Epidermal melanocyte (primary cell): ENCODE results near the gene DAGLA.

Experiments
- DNase-seq: peaks from one replicate; pipeline ENCODE4 v3.0.0; 2011; ENCODE audit warnings: low spot score; ENCODE audit not compliant: insufficient read length

DAGLA gene

GRCh38 chr11:61745781-61746441 is 65.7 kb downstream of the DAGLA start:
- DNase-seq, result no peak

- DNase-seq, result no peak
Measured at GRCh38 chr11:61746442-61747191, 66.4 kb downstream of the DAGLA start.

- DNase-seq, result peak; percentile 58
Measured at GRCh38 chr11:61747192-61747966, 67.2 kb downstream of the DAGLA start.

GRCh38 chr11:61747967-61748285 is 67.7 kb downstream of the DAGLA start:
- DNase-seq, result no peak

GRCh38 chr11:61749591-61750217 is 69.5 kb downstream of the DAGLA start:
- peak; percentile 64 for DNase-seq

- no peak for DNase-seq
Measured at GRCh38 chr11:61750631-61751273, 70.6 kb downstream of the DAGLA start.

- DNase-seq, result no peak
Measured at GRCh38 chr11:61751384-61751783, 71.2 kb downstream of the DAGLA start.

GRCh38 chr11:61752117-61752924 is 72.1 kb downstream of the DAGLA start, which contains the start of gene MYRF:
TSS of gene MYRF (plus strand) at chr11:61752636. CDS start at chr11:61752745, 109 bp downstream.
- DNase-seq, result peak; percentile 48

- DNase-seq, result no peak
Measured at GRCh38 chr11:61752925-61753521, 72.8 kb downstream of the DAGLA start.

- DNase-seq, result no peak
Measured at GRCh38 chr11:61753672-61754071, 73.5 kb downstream of the DAGLA start.

GRCh38 chr11:61754534-61755482 is 74.6 kb downstream of the DAGLA start:
- no peak for DNase-seq

GRCh38 chr11:61756147-61756451 is 75.9 kb downstream of the DAGLA start:
- no peak for DNase-seq

GRCh38 chr11:61756452-61757212 is 76.4 kb downstream of the DAGLA start:
- DNase-seq, result no peak

- no peak for DNase-seq
Measured at GRCh38 chr11:61757213-61757862, 77.1 kb downstream of the DAGLA start.

GRCh38 chr11:61760946-61761345 is 80.8 kb downstream of the DAGLA start:
- DNase-seq, result no peak

- no peak for DNase-seq
Measured at GRCh38 chr11:61761440-61762222, 81.4 kb downstream of the DAGLA start.

- no peak for DNase-seq
Measured at GRCh38 chr11:61762223-61762615, 82.0 kb downstream of the DAGLA start.
